GM04503 (cell line): ENCODE results near the gene CYP27A1.

ENCODE experiments used
- DNase-seq: peaks from one replicate; pipeline ENCODE4 v3.0.0-alpha.2; 2012; ENCODE audit warnings: low read depth

The CYP27A1 gene

DNA sequence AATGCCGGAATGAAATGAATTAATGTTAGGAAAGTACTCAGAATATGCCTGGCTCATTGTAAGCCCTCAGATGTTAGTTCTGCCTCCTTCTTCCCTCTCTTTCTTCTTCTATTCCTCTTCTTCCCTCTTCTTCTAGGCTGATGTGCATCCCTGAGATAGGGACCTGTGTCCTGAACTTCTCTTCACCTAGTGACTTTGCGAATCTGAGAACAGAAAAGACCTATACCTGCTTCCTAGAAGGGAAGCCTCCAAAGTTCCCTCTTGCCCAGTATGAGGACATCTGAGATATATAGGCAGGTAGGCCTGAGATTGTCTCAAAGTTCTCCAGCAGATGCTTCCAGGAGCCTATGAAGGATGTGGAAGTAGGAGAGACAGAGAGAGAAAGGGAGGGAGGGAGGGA is 8.1 kb upstream of the CYP27A1 start:
- no peak for DNase-seq

DNA sequence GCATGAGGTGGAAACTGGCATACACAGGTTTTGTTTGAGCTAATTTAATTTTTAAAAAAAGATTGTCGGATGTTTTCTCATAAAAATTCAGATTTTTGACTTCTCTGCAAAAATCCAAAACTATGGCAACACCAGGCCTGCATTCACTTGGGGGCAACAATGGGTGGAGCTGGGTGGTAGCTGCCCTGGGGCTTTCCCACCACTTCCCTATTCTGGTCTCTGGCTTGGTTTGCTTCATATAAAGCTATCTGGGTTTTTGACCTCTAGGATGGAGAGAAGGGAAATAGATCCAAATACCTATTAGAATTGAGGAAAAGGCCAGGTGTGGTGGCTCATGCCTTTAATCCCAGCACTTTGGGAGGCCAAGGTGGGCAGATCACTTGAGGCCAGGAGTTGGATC is 5.5 kb upstream of the CYP27A1 start:
- no peak for DNase-seq

DNA sequence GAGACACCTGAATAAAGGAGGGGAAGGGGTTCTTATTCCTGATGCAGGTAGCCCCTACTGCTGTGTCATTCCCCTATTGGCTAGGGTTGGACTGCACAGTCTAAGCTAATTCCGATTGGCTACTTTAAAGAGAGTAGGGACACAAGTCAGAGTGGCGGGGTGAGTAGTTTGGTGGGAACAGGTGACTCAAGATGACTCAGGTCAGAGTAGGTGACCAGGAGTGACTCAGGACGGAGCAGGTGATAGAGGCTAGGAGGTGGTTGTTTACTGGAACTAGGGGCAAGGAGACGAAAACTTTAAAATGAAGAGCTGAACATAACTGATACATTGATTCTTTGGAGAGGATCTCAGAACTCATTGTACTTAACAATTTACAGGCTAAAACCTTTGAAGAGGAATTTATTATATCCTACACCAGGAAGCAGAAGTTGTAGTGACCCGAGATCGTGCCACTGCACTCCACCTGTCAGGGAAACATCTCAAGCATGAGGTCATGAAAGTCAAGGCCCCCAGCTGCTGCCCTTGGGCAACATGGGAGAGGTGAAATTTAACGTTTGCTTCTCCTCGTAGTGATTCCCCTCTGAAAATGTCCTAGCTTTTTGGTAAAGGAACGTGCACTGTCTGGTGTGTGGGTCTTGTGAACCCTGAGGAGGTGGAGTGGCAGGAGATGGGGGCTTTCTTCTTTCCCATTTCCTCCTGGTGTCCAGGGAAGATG is 4.5 kb upstream of the CYP27A1 start:
- no peak for DNase-seq

DNA sequence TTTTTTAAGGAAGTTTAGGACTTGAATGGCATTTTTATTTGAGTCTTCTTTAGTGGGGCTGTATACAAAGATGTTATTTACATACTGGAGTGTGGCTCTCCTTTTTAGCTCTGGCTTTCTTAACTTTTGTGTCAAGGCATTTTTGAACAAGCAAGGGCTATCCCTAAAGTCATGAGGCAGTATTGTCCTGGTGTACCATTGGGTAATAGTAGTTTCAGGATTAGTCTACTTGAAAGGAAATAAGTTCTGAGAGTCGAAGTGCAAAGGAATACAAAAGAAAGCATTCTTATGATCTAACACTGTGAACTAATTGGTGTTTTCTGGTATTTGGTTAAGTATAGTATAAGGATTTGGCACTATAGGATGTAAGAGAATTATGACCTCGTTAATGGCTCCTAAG is 1.9 kb upstream of the CYP27A1 start:
- no peak for DNase-seq

DNA sequence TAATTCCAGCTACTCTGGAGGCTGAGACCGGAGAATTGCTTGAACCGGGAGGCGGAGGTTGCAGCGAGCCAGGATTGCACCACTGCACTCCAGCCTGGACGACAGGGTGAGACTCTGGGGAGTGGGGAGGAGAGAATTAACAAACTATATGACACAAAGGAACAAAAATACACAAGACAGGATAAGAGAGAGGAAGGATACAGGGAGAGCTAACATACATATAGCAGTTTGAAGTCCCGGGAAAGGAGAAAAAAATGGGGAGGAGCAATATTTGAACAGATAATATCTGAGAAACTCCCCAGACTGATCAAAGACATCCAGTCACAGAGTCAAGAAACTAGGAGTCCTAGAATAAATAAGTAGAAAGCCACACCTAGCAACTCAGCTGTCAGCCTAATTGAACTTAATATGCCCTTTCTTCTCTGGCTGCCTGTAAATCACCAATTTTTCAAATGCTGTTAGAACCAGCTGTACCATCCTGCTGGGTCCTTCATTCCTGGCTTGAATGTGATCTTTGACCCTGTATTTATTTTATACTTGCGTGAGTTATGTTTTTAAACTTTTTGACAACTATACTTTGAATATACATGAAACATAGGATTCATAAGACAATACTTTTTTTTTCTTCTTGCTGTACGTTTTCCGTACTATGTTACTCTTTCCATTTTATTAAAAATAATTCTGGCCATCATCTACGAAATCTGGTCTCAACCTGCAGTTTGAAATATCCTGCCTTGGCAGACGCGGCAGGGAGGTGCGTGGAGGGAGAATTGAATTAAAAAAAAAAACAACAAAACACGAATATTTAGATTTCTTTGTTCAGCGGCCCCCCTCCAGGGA is 876 bp upstream of the CYP27A1 start:
- no peak for DNase-seq

DNA sequence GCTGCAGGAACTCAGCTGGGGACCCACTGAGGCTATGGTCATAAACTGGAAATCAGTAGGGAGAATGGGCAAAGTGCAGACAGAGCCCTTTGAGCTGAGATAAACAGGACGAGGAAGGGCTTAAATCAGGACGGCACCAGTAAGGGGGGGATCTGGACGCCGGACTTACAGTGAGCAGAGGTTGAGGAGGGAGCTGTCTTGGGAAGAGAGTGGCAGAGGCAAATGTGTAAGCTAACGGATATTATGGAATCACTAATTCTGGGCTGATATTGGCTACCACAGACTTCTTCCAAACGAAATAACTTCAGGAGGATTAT is 539 bp downstream of the CYP27A1 start:
- DNase-seq: no peak

DNA sequence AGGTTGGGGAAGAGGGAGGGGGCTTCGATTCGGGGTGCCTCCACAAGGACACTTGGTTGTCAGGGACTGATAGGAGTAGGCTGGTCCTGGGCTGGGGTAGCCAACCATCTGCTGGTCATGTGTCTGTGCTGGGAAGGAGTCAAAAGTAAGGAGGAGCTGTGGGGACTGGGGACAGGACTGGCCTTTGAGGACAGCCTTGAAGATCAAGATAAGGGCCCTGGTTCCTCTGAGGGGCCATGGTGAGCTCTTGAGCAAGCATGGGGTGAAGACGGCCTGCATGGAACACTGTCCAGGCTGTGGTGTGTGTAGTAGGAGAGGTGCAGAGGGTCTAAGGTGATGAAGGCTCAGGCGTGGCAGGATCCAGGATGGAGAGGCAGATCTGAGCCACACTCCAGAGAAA is 1.7 kb downstream of the CYP27A1 start:
- no peak for DNase-seq

DNA sequence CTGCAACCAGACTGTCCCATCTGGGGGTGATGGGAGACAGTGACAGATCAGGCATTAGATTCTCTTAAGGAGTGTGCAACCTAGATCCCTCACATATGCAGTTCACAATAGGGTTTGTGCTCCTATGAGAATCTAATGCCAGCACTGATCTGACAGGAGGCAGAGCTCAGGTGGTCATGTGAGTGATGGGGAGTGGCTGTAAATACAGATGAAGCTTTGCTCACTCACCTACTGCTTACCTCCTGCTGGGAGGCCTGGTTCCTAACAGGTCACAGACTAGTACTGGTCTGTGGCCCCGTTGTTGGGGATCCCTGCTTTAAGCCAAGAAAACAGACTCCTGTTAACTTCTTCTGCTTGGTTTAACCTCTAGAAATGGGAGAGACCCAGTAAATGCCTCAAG is 3.2 kb downstream of the CYP27A1 start:
- no peak for DNase-seq

DNA sequence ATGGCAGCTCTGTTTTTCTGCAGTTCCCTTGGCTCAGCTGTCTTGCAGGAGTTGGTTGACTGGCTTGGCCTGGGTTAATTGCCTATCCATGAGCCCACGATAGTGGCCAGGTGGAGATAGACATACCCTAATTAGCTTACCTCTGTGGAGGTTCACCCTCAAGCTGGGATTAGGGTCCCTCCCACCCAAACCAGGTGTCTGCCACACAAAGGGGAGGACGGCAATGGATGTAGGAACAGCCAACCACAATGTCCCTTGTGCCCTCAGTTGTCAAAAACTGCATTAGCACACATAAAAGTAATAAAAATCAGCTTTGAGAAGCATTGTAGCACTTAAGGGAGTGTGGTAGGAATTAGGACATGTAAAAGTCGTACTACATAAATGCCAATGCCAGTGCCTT is 4.2 kb downstream of the CYP27A1 start:
- no peak for DNase-seq

DNA sequence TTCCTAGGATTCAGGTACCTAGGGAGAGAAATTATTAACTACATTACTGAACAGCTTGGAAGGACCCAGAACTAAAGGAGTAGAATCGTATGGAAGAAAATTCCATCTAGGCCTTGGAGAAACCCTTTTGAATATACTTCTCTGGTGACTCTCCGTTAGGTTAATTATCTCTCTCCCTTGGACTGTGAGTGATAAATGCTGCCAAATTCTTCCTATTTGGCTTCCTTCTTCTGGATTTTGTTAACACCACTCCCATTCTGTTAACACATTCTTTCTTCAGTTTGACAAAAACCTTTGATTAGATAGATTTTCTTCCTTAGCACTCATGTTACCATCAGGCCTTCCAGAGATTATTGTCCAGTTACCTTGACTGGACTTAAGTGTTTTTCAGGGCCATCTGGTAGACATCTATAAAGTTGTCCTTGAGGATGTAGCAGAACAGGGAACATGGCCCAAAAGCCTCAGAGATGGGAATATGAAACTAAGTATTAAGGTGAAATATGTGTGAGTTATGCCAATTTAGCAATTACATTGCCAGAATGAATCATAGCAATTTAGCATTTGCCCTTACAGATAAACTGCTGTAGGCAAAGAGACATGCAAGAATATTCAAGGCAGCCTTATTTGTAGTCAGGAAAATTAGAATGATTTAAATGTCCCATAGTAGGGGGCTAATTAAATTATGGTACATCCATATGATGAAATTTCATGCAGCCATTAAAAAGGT is 6.7 kb downstream of the CYP27A1 start:
- no peak for DNase-seq

DNA sequence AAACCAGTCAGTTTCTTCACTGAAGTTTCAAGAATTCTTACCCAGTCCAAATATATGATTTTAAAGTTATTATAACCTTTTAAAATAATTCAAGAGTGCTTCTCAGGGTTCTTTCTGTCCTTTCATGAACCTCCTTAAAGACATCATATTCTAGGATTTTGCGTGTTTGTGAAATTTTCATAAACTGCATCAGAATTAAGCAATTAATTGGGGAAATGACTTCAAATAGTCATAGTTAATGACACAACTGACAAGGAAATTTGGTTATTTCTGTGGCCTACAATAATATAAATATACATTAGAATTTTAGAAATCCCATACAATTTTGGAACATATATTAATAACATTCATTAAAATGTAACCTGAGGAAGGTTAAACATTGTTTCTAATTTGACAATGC is 10.5 kb downstream of the CYP27A1 start:
- DNase-seq: no peak

DNA sequence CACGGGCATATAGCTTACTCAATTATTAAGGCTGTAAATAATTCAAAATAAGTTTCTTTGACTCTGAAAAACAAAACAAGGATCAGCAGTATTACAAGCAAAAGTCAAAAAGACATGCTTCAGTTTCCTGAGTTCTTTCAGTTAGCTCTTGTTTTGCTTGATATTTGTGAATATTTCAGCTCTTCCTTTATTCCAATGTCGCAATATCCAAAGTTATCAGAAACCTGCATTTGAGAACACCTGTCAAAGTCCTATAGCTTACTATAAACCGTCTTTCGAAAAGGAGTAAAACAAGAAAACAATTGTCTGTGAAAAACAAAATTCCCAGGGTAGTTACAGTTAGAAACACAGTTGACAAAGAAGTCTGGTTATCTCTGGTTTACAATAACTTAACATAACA is 14.7 kb downstream of the CYP27A1 start:
- no peak for DNase-seq

DNA sequence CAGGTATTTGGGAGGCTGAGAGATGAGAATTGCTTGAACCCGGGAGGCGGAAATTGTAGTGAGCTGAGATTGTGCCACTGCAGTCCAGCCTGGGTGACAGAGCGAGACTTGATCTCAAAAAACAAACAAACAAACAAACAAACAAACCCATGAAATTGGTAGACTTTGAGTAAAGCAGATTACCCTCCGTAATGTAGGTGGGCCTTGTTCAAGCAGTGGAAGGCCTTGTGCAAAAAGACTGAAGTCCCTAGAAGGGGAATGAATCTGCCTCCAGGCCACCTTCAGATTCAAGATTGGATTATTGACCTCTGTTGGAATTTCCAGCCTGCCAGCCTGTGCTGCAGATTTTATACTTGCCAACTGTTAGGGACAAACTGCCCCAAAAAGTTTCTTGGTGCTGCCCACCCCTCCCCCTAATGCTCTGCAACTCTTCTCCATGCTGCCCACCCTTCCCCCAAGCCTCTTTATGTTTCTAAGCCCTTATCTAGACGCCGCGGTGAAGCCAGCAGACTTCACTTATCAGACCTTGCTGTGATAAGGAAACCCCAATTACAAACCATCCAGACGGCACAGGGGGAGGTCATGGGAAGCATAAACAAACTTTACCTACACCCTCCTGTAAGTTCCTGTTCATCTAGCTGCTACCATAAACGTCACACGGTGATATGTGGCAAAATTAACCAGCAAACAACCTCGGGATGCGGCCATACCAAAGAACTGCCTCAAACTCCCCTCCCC is 17.0 kb downstream of the CYP27A1 start:
- no peak for DNase-seq

DNA sequence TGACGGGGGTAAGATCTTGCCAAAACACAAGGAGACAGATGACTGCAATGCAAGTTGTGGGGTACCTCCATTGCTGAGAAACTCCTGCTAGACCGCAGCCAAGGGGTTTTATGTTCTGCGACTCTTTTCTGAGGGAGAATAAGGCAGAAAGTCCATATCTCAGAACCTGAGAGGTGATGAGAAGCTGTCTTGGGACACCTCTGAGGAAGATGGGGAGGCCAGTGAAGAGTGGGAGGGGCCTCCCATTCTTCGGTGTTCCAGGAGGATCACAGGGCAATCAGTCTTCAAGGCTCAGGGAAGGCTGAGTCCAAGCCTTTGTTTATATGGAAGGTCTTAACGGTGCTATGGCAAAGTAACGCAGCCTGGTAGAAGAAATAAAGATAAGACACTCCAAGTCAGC is 18.0 kb downstream of the CYP27A1 start:
- DNase-seq: no peak

DNA sequence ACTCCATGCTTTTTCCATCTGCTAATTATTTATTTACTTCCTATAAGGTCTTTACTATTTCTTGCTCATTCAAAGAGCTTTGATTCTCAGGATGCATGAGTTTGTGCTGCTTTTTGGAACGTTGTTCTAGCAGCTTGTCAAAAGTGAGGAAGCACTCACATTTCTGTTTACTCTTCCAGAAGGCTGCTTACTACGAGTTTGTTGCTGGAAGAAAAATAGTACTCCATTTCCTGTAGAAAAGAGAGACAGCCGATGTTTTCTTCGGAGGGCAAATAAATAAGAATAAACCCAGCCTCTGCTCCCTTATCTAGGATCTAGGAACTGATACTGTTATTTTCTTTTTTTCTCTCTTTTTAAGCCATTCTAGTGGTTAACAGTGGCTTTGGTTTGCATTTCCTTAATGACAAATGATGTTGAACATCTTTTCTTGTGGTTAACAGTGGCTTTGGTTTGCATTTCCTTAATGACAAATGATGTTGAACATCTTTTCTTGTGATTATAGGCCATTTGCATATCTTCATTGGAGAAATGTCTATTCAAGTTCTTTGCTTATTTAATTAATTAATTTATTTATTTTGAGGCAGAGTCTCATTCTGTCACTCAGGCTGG is 20.5 kb downstream of the CYP27A1 start:
- DNase-seq: no peak

DNA sequence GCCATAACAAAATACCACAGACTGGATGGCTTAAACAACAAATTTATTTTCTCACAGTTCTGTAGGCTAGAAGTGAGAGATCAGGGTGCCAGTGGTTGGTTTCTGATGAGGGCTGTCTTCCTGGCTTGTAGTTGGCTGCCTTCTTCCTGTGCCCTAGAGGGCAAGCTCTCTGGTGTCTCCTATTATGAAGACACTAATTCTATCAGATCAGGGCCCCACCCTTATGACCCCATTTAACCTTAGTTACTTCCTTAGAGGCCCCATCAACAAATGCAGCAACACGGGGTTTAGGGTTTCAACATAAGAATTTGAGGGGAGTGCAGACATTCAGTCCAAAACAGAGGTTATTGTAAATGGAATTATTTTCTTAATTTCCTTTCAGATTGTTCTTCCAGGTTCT is 22.9 kb downstream of the CYP27A1 start:
- DNase-seq: no peak

DNA sequence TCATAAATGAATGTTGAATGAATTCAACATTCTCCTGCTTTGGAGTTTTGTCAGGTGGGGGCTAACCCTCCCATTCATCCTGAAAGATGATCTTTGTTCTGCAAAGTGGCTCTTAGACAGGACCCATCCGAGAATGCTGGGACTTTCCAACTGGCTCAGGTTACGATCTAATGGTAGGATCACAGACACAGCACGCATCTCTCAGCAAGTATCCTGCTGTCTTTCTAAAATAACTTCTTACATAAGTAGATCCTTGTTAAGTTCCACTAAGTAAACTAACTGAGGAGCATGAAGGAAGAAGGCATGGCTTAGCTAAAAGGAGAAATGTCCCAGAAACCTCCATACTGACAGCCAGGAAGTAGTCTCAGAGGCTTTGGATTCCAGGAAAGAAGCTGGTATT is 23.7 kb downstream of the CYP27A1 start:
- no peak for DNase-seq

DNA sequence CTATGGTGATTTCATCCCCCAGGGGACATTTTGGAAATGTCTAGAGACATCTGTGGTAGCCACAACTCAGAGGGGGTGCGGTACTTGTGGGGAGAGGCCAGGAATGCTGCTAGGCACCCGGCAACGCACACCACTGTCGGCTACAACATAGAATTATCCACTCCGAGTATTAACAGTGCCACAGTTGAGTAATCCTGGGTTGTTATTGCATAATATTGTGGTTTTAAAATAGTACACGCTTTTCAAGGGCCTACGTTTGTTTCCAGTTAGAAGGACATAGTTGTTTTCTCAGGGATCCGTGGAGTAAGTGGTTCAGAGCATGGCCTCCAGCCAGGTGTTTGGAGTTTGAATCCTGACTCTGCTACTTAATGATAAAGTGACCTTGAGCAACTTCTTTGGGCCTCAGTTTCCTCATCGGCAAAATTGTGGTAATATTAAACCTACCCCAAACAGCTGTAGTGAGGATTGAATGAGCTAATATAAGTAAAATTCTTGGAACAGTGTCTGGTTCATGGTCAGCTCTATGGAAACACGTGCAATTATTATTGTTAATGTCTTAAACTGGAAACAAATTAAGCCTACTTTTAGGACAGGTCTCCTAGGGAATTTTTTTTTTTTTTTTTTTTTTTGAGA is 24.5 kb downstream of the CYP27A1 start:
- peak; percentile 99 for DNase-seq

DNA sequence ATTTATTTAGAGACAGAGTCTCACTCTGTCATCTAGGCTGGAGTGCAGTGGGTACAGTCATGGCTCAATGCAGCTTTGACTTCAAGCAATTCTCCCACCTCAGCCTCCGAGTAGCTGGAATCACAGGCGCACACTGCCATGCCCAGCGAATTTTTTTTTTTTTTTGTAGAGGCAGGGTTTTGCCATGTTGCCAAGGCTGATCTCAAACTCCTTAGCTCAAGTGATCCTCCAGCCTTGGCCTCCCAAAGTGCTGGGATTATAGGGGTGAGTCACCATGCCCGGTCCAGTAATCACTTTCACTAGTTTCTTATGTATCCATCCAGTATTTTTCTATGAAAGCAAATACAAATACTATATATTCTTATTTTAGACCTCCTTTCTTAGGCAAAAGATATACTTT is 25.7 kb downstream of the CYP27A1 start:
- DNase-seq: no peak

DNA sequence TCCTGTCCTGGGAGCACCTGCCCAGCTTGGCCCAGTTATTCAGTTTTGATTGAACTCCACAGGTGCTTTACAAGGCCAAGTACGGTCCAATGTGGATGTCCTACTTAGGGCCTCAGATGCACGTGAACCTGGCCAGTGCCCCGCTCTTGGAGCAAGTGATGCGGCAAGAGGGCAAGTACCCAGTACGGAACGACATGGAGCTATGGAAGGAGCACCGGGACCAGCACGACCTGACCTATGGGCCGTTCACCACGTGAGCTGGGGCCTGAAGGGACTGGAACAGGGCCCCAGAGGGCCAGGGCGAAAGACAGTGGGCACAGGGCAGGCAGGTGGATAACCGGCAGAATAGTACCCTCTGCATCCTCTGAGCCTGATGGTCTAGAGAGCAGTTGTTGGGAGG is 27.6 kb downstream of the CYP27A1 start:
- no peak for DNase-seq

DNA sequence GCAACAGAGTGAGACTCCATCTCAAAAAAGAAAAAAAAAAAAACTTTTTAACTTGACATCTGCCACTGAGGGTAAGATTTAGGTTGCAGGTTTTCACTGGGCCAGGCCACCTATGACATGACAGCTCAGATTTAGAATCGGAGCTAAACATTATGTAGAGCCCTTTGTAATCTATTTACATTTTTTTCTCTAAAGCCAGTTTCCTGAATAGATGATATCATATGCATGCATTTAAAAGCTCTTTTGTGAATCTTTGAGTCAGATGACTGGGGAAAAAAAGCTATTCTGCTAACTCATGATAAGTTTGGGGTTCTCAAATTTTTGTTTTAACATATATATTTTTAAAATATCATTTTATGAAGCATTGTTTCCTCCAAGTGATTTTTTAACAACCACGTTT is 28.3 kb downstream of the CYP27A1 start:
- no peak for DNase-seq

DNA sequence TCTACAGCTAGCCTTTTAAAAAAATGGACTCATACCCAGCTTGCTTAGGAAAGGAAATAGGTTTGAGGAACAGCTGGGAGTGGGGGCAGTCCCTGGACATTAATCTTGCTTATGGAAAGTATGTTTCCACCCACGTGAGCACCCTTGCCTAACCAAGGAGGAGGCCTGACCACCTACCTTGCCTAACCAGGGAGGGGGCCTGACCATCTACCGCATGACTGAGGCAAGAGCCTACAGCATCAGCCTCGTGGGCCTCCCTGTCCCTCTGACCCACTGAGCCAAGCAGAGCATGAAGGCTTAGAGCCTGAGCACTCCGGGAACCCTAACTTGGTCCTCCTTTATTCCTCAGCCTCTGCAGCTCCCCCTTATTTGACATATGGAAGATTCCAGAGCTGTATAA is 29.4 kb downstream of the CYP27A1 start:
- DNase-seq: no peak
